Panc1 (cell line): Measurements from ENCODE around the gene RRP36.

Source experiments
- POLR2AphosphoS5 ChIP-seq: IDR thresholded peaks from 2 replicates; pipeline ENCODE4 v1.6.1; 2012; ENCODE audit warnings: mild to moderate bottlenecking, low read depth, low read length, moderate library complexity
- SIN3A ChIP-seq: IDR thresholded peaks from 2 replicates; pipeline ENCODE4 v1.6.1; 2012; ENCODE audit warnings: low read depth, mild to moderate bottlenecking, low read length, moderate library complexity, borderline replicate concordance; ENCODE audit not compliant: insufficient read depth
- TCF7L2 ChIP-seq: IDR thresholded peaks from 2 replicates; pipeline ENCODE4 v1.6.1; 2011; ENCODE audit warnings: mild to moderate bottlenecking, low read depth, low read length, inconsistent platforms
- TF ChIP-seq, protein P1 (sequence below), 2 experiments: IDR thresholded peaks; 2 replicates each; pipeline ENCODE4 v1.6.1; 2011 to 2012; ENCODE audit warnings: low read depth in 2 of 2, control low read depth in 1 of 2, low read length in 1 of 2, mild to moderate bottlenecking in 1 of 2, moderate library complexity in 1 of 2; ENCODE audit not compliant: insufficient read depth in 1 of 2
- TF ChIP-seq, protein P2 (sequence below): fragments of 450-650 bp; IDR thresholded peaks from 2 replicates; pipeline ENCODE4 v1.5.1; 2017; ENCODE audit warnings: mild to moderate bottlenecking

DNA sequence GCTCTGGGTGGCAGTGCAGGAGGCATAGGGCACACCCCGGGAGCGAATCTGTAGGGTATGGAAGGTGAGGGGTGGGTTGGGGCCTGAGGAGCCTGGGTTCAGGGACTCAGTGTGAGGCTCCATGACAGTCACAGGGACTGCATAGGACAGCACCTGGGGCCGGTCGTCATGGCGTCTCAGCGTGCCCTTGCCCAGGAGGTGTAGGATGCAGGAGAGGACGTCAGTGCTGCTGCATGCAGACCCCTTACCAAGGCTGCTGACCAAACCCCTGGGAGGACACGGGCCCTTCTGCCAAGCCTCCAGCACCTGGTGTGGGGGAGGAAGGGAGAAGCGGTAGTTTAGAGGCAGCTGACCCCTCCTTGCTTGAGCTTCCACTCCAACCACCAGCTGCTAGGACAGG, 16.3 kb downstream of the RRP36 start:
- TF ChIP-seq, protein P1, sequence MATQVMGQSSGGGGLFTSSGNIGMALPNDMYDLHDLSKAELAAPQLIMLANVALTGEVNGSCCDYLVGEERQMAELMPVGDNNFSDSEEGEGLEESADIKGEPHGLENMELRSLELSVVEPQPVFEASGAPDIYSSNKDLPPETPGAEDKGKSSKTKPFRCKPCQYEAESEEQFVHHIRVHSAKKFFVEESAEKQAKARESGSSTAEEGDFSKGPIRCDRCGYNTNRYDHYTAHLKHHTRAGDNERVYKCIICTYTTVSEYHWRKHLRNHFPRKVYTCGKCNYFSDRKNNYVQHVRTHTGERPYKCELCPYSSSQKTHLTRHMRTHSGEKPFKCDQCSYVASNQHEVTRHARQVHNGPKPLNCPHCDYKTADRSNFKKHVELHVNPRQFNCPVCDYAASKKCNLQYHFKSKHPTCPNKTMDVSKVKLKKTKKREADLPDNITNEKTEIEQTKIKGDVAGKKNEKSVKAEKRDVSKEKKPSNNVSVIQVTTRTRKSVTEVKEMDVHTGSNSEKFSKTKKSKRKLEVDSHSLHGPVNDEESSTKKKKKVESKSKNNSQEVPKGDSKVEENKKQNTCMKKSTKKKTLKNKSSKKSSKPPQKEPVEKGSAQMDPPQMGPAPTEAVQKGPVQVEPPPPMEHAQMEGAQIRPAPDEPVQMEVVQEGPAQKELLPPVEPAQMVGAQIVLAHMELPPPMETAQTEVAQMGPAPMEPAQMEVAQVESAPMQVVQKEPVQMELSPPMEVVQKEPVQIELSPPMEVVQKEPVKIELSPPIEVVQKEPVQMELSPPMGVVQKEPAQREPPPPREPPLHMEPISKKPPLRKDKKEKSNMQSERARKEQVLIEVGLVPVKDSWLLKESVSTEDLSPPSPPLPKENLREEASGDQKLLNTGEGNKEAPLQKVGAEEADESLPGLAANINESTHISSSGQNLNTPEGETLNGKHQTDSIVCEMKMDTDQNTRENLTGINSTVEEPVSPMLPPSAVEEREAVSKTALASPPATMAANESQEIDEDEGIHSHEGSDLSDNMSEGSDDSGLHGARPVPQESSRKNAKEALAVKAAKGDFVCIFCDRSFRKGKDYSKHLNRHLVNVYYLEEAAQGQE (IDR thresholded peaks at IDR 0.05; ENCODE audit: insufficient read depth in 1 of 2, low read depth in 2 of 2, low read length in 1 of 2), result no peak
- TF ChIP-seq, protein P2, sequence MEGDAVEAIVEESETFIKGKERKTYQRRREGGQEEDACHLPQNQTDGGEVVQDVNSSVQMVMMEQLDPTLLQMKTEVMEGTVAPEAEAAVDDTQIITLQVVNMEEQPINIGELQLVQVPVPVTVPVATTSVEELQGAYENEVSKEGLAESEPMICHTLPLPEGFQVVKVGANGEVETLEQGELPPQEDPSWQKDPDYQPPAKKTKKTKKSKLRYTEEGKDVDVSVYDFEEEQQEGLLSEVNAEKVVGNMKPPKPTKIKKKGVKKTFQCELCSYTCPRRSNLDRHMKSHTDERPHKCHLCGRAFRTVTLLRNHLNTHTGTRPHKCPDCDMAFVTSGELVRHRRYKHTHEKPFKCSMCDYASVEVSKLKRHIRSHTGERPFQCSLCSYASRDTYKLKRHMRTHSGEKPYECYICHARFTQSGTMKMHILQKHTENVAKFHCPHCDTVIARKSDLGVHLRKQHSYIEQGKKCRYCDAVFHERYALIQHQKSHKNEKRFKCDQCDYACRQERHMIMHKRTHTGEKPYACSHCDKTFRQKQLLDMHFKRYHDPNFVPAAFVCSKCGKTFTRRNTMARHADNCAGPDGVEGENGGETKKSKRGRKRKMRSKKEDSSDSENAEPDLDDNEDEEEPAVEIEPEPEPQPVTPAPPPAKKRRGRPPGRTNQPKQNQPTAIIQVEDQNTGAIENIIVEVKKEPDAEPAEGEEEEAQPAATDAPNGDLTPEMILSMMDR, result no peak
- TF ChIP-seq TCF7L2 (no peak), POLR2AphosphoS5 (no peak), SIN3A (no peak)
